ENCODE results near the gene NRIP1. TPM values are rescaled to one million over a fixed set of nuclear protein-coding genes. Genes with fewer than 3 reads are reported as not detected.

NRIP1 gene
- total and polyA plus RNA-seq, 2 of the 8 experiments (the other 6 are each of a cell fraction or from before 2014, with no cell fraction given): 1.5 to 9.3 TPM

DNA sequence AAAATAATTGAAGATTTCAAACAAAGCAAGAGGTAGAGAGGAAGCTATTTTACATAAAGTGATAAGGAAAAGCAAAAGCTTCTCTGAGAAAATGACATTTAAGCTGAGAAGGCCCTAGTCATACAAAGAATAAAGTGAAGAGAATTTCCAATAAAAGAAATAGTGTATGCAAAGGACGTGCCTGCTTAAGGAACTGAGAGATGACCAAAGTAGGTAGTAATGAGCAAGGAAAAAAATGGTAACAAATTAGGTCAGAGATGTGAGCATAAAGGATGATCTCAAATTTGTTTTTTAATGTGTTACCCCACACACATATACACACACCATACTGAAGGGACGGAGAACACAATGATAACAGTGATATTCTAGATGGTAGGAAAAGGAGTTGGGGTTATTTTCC is 46.4 kb downstream of the NRIP1 start (continued):
- TF ChIP-seq, protein P1, sequence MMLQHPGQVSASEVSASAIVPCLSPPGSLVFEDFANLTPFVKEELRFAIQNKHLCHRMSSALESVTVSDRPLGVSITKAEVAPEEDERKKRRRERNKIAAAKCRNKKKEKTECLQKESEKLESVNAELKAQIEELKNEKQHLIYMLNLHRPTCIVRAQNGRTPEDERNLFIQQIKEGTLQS (IDR thresholded peaks at IDR 0.05; ENCODE audit: insufficient read depth, low read depth, low read length): no peak
- TF ChIP-seq HDAC6 (IDR thresholded peaks at IDR 0.05; ENCODE audit: low read depth, low read length): no peak
- TF ChIP-seq CHD1 (IDR thresholded peaks at IDR 0.05; ENCODE audit: low read depth, low read length): no peak
- TF ChIP-seq JUND (IDR thresholded peaks at IDR 0.05; ENCODE audit: low read length): no peak
- TF ChIP-seq TAF7 (optimal IDR thresholded peaks at IDR 0.05; ENCODE audit: borderline replicate concordance, low read depth, low read length): no peak
- TF ChIP-seq, protein P2, sequence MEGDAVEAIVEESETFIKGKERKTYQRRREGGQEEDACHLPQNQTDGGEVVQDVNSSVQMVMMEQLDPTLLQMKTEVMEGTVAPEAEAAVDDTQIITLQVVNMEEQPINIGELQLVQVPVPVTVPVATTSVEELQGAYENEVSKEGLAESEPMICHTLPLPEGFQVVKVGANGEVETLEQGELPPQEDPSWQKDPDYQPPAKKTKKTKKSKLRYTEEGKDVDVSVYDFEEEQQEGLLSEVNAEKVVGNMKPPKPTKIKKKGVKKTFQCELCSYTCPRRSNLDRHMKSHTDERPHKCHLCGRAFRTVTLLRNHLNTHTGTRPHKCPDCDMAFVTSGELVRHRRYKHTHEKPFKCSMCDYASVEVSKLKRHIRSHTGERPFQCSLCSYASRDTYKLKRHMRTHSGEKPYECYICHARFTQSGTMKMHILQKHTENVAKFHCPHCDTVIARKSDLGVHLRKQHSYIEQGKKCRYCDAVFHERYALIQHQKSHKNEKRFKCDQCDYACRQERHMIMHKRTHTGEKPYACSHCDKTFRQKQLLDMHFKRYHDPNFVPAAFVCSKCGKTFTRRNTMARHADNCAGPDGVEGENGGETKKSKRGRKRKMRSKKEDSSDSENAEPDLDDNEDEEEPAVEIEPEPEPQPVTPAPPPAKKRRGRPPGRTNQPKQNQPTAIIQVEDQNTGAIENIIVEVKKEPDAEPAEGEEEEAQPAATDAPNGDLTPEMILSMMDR (IDR thresholded peaks at IDR 0.05; ENCODE audit: control extremely low read depth in 1 of 3, insufficient read depth in 1 of 3, low read depth in 1 of 3, low read length in 3 of 3): no peak
- TF ChIP-seq SUZ12 (IDR thresholded peaks at IDR 0.05; ENCODE audit: low read length): no peak
